ENCODE results near the gene GALNT1. TPM values are rescaled to one million over a fixed set of nuclear protein-coding genes. Genes with fewer than 3 reads are reported as not detected.

The GALNT1 gene
- total and polyA plus RNA-seq, 2 donors (not counting 1 experiment from before 2014, with no cell fraction given), result 7.5 to 51.3 TPM

DNA sequence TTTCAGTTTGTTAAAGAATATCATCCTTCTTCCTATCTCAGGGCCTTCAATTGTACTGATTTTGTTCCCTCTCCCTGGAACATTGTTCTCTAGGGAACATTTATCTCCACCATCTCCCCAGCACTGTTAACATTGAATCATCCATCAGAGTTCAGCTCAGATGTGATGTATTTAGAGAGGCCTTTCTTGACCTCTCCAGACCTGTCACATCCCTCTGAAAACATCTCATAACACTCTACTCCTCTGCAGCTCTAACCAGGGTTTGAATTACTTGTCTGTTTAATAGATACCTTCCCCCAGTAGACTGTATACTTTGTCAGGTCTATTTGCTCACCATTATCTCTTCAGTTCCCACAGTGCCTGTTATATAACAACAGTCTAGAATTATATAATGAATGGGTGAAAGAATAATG, 98.6 kb downstream of the GALNT1 start:
- ATAC-seq (ENCODE audit: low read depth) (no peak), DNase-seq (no peak)
- ChIA-PET CTCF (no interaction called here), POLR2A (no interaction called here)
- Histone ChIP-seq H3K9ac (ENCODE audit: low read length) (no peak overlapping the region), H3K27me3 (replicated peaks in 1 of 4; ENCODE audit: control extremely low read depth in 1 of 4, control insufficient read depth in 3 of 4, insufficient read depth in 4 of 4, low read length in 3 of 4) (no peaks in the 10 kb centered on the region), H3K79me2 (ENCODE audit: control insufficient read depth, insufficient read depth, low read length) (no peaks in the 10 kb centered on the region), H3K36me3 (replicated peaks in 1 of 2; ENCODE audit: control extremely low read depth in 1 of 2, control insufficient read depth in 1 of 2, extremely low read depth in 1 of 2, insufficient read depth in 2 of 2, low read length in 1 of 2) (peaks cover 17 to 20% of the 10 kb centered on the region in 2 experiments), H3K4me3 (ENCODE audit: control extremely low read depth in 1 of 5, extremely low read depth in 1 of 5, insufficient read depth in 1 of 5, low read depth in 2 of 5, low read length in 4 of 5) (no peak overlapping the region), H4K20me1 (ENCODE audit: control insufficient read depth, insufficient read depth, low read length, poor library complexity, severe bottlenecking) (no peaks in the 10 kb centered on the region), H3K4me2 (replicated peaks; ENCODE audit: low read depth, low read length, poor library complexity, severe bottlenecking) (no peak overlapping the region), H3K27ac (ENCODE audit: low read length in 2 of 2) (no peak overlapping the region), H2AFZ (ENCODE audit: insufficient read depth, low read depth, low read length, poor library complexity, severe bottlenecking) (no peak overlapping the region), H3K4me1 (ENCODE audit: control insufficient read depth in 2 of 2, insufficient read depth in 2 of 2, low read length in 2 of 2) (no peaks in the 10 kb centered on the region), H3K9me3 (ENCODE audit: control extremely low read depth in 1 of 3, control insufficient read depth in 2 of 3, insufficient read depth in 1 of 3, low read length in 2 of 3) (no peaks in the 10 kb centered on the region)
- H3K4me3 Mint-ChIP-seq, result no peak overlapping the region
- no peaks in the 10 kb centered on the region for H3K4me1 Mint-ChIP-seq
- H3K9me3 Mint-ChIP-seq (ENCODE audit: insufficient read depth), result no peaks in the 10 kb centered on the region
- TF ChIP-seq, protein P1, sequence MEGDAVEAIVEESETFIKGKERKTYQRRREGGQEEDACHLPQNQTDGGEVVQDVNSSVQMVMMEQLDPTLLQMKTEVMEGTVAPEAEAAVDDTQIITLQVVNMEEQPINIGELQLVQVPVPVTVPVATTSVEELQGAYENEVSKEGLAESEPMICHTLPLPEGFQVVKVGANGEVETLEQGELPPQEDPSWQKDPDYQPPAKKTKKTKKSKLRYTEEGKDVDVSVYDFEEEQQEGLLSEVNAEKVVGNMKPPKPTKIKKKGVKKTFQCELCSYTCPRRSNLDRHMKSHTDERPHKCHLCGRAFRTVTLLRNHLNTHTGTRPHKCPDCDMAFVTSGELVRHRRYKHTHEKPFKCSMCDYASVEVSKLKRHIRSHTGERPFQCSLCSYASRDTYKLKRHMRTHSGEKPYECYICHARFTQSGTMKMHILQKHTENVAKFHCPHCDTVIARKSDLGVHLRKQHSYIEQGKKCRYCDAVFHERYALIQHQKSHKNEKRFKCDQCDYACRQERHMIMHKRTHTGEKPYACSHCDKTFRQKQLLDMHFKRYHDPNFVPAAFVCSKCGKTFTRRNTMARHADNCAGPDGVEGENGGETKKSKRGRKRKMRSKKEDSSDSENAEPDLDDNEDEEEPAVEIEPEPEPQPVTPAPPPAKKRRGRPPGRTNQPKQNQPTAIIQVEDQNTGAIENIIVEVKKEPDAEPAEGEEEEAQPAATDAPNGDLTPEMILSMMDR (IDR thresholded peaks at IDR 0.05), result no peak
- no peak for TF ChIP-seq EZH2 (IDR thresholded peaks at IDR 0.05; ENCODE audit: borderline replicate concordance, insufficient read depth, low read depth, low read length, poor library complexity, severe bottlenecking)
- no peaks in the 10 kb centered on the region for H3K27me3 Mint-ChIP-seq
- intact Hi-C loops (cut with micrococcal nuclease), result no loop called here
- no peak overlapping the region for H3K27ac Mint-ChIP-seq

DNA sequence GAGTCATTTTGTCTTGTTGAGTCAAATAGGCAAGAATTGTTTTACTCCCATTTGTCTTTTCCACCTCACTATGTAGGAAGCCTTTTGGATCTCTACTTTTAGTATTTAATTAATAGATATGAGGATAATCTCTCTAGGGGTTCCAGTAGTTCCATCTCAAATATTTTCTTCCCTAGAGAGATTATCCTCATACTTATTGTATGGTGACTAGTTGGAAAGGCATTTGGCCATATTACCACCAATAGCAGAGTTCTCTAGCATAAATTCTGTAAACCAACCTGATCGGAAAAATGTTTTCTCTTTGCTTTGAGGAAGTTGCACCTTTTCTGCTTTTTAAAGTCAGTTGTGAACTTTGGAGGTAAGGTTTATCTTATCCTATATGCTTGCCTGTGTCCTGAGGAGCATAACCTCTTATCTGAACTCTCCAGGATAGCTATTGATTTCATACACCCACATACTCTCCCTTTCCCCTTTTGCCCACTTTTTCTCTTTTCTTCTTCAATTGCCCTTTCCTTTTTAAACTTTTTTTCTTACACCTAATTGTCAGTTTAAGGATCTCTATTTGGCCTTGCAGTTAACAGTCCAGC, 100.8 kb downstream of the GALNT1 start:
- Mint-ChIP-seq H3K27ac (no peak overlapping the region), H3K4me1 (no peaks in the 10 kb centered on the region), H3K9me3 (ENCODE audit: insufficient read depth) (no peaks in the 10 kb centered on the region), H3K27me3 (no peaks in the 10 kb centered on the region), H3K4me3 (no peak overlapping the region)
- ChIA-PET CTCF (interaction anchor here (0.7 kb wide), 1 partner anchor 289 kb away, joined by 4 read pairs; no protein-coding TSS in a partner anchor), POLR2A (no interaction called here)
- Histone ChIP-seq H3K27ac (ENCODE audit: low read length in 2 of 2) (no peak overlapping the region), H3K4me2 (replicated peaks; ENCODE audit: low read depth, low read length, poor library complexity, severe bottlenecking) (no peak overlapping the region), H3K36me3 (replicated peaks in 1 of 2; ENCODE audit: control extremely low read depth in 1 of 2, control insufficient read depth in 1 of 2, extremely low read depth in 1 of 2, insufficient read depth in 2 of 2, low read length in 1 of 2) (peaks cover 20 to 23% of the 10 kb centered on the region in 2 experiments), H3K79me2 (ENCODE audit: control insufficient read depth, insufficient read depth, low read length) (no peaks in the 10 kb centered on the region), H3K9ac (ENCODE audit: low read length) (no peak overlapping the region), H3K9me3 (ENCODE audit: control extremely low read depth in 1 of 3, control insufficient read depth in 2 of 3, insufficient read depth in 1 of 3, low read length in 2 of 3) (no peaks in the 10 kb centered on the region), H4K20me1 (ENCODE audit: control insufficient read depth, insufficient read depth, low read length, poor library complexity, severe bottlenecking) (no peaks in the 10 kb centered on the region), H3K4me3 (ENCODE audit: control extremely low read depth in 1 of 5, extremely low read depth in 1 of 5, insufficient read depth in 1 of 5, low read depth in 2 of 5, low read length in 4 of 5) (no peak overlapping the region), H3K4me1 (ENCODE audit: control insufficient read depth in 2 of 2, insufficient read depth in 2 of 2, low read length in 2 of 2) (no peaks in the 10 kb centered on the region), H2AFZ (ENCODE audit: insufficient read depth, low read depth, low read length, poor library complexity, severe bottlenecking) (no peak overlapping the region), H3K27me3 (replicated peaks in 1 of 4; ENCODE audit: control extremely low read depth in 1 of 4, control insufficient read depth in 3 of 4, insufficient read depth in 4 of 4, low read length in 3 of 4) (no peaks in the 10 kb centered on the region)
- WGBS (ENCODE audit: insufficient coverage), result no CpG with 5 or more reads among the region's 1 CpG
- no peak for ATAC-seq (ENCODE audit: low read depth)
- DNase-seq, result no peak
- intact Hi-C loops (cut with micrococcal nuclease), result no loop called here
- TF ChIP-seq EZH2 (IDR thresholded peaks at IDR 0.05; ENCODE audit: borderline replicate concordance, insufficient read depth, low read depth, low read length, poor library complexity, severe bottlenecking), result no peak
- TF ChIP-seq, protein P1 (IDR thresholded peaks at IDR 0.05), result no peak
